SW480 (cell line): ENCODE results near the gene RIN2.
"Not testable (repeated sequence)": the region's sequence is repeated elsewhere in the genome, so short reads cannot be mapped to it uniquely, and the experiment has no call there.

Experiments
- DNase-seq: peaks from one replicate; pipeline ENCODE4 v3.0.0-alpha.2; 2016; ENCODE audit warnings: low spot score

Gene RIN2

GRCh38 chr20:19739351-19739750, 18.7 kb upstream of the RIN2 start:
- DNase-seq = no peak

- no peak for DNase-seq
These were observed 17.5 kb upstream of the RIN2 start for GRCh38 chr20:19740512-19740911.

GRCh38 chr20:19741924-19742323, 16.1 kb upstream of the RIN2 start:
- DNase-seq = no peak

DNA sequence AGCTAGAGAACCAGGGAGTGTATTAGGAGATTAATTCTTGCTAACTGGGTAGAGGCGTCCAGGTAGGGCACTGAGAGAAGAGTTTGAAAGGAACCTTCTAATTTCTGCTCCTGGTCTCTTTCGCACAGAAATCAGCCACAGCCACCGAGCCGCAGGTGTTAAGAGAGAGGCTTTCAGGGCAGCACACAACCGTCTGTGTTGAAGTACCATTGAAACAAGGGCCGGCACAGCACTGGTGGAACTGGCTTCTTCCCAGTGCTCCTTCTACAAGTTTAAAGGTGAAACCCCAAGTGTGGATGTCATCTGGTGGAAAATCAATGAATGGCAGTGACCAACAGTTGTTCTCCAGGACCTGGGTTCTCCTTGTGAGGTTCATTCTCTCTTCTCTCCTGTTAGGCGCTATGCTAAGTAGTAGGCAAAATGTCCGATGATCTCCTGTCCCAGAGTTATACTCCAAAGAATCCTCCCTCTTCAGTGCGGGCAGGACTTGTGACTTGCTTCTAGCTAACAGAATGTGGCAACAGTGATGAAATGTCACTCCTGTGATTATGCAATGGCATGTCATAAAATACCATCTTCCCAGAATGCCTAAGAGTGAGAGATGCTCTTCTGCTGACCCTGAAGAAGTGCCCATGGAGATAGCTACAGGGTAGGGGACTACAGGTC, 15.0 kb upstream of the RIN2 start:
- no peak for DNase-seq

- DNase-seq = no peak
These were observed 14.4 kb upstream of the RIN2 start for GRCh38 chr20:19743640-19743995.

- DNase-seq = no peak
These were observed 13.0 kb upstream of the RIN2 start for GRCh38 chr20:19745106-19745505.

DNA sequence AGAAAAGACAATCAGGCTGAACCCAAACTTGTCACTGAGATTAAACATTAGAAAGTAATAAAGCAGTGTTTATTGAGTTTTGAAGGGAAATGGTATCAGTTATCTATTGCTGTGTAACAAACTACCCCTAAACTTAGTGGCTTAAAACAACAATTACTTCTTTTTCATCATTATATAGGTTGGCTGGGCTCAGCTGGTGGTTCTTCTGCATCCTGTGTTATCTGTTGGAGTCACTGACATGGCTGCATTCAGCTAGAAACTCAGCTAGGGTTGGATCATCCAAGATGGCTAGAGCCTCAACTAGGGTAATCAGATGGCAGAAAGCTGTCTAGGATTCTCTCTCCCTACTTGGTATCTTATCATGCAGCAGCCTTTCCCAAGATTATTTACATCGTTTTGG, 12.5 kb upstream of the RIN2 start:
- no peak for DNase-seq

GRCh38 chr20:19746396-19746795, 11.7 kb upstream of the RIN2 start:
- DNase-seq = no peak

GRCh38 chr20:19747903-19748302, 10.2 kb upstream of the RIN2 start:
- DNase-seq = no peak

DNA sequence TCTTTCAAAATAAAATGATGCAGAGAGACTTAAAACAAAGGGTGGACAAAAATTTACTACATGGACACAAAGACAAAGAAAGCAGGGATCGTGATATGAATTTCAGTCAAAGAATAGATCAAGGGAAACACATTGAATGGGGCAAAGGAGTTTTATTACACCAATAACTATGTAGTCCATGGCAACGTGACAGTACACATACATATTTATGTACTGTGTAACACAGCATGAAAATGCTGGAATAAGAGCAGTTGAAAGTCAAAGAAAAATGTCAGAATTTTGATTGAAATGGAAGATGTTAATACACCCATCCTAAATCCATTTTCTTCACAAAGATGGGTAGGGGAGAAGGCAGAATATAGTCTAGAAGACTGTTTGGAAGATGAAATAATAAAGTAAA, 9.4 kb upstream of the RIN2 start:
- no peak for DNase-seq

- DNase-seq = no peak
These were observed 8.4 kb upstream of the RIN2 start for GRCh38 chr20:19749618-19750071.

DNA sequence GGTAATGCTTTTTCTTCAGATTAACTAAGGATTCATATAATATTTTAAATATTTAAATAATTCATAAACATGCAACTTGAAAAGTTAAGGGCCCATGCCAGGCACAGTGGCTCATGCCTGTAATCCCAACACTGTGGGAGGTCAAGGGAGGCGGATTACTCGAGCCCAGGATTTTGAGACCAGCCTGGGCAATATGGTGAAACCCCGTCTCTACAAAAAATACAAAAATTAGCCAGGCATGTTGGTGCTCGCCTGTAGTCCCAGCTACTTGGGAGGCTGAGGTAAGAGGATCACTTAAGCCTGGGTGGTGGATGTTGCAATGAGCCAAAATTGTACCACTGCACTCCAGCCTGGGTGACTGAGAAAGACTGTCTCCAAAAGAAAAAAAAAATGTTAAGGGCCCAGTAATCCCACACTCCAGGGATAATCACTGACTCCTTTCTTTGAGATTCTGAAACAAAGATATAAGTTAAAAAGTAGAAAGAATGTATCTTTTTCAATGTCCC, 7.9 kb upstream of the RIN2 start:
- no peak for DNase-seq

DNA sequence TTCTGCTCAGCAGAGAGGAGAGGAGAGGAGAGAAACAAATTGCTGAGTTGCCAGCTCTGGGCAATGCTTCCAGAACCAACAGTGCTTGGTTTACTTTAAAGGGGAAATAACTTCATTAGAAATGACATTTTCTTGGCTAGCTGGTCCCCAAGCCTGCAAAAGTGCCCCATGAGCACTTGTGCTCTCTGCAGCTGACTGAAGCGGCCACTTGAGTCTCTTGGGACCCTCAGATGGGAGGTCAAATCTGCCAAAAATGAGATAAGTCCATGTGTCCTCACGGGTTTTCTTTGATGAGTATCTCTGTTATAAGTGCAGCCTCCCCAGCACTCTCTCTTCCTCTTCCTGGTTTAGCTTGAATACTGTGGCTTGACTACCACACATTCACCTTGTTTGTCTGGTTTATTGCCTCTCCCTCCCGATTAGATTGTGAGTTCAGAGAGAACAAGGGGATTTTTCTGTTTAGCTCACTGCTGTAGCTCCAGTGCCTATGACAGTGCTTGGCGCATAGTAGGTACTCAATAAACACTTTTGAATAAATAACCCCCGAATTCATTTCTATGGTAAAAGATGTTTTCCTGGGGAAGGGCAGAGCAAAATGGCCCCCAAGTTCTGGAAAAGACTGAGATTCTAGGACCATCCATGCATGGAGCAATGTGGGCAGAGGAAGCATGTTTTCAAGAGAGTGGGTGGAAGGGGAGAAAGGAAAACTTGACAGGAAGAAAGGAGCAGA, 7.0 kb upstream of the RIN2 start:
- no peak for DNase-seq

GRCh38 chr20:19754201-19754600, 3.9 kb upstream of the RIN2 start:
- not testable (repeated sequence) for DNase-seq

DNA sequence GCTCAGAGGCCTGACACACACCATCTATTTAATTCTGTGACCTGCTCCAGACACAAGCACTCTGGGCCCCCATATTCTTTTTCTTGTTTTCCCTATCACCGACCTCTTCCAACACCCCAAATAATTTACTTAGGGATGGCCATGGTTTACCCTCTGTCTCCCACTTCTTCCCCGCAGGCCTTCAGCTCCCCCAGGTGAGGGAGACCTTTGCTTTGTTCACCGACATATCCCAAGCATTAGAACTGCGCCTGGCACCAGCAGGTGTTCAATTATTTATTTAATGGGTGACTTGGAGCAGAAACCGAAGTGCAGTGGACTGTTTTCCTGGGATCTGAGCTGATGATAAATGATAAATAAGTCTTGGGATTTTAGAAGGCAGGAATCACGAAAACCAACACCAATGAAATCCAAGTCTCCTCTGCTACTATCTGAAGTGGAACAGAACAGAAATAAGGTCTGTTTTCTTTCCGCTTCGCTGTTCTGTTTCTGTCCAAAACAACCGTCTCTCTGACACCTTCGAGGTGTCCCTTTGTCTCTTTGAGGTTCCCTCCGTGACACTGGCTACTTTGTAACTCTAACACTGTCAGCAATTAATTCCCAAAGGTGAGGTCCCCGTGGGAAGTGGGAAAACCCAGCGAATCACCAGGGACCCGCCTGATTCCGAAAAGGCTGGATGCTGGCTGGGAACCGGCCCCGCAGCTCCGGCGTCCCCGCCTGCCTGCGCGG, 1.1 kb upstream of the RIN2 start:
- DNase-seq = no peak

- DNase-seq = peak; percentile 75
These were observed 448 bp upstream of the RIN2 start for GRCh38 chr20:19757487-19758132.

- DNase-seq = no peak
These were observed 658 bp downstream of the RIN2 start for GRCh38 chr20:19758501-19759331.

DNA sequence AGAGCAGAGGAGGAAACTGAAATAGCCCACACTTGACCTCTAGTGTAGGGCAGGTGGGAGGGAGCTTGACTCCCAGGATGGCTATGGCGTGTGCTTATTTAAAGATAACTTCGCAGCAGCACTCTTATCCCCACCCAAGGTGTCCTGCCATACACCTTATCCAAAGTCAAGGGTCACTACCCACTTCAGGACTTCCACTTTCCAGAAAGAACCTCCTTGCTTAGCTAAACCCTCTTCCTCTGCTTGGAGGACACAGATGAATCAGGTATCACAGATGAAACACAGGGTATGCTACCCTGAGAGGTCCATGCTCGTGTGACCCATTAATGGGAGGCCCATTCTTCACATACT, 2.3 kb downstream of the RIN2 start:
- DNase-seq = no peak

- DNase-seq = no peak
These were observed 3.3 kb downstream of the RIN2 start for GRCh38 chr20:19761326-19761725.

- DNase-seq = no peak
These were observed 3.8 kb downstream of the RIN2 start for GRCh38 chr20:19761841-19762240.

- no peak for DNase-seq
These were observed 6.1 kb downstream of the RIN2 start for GRCh38 chr20:19764207-19764606.

DNA sequence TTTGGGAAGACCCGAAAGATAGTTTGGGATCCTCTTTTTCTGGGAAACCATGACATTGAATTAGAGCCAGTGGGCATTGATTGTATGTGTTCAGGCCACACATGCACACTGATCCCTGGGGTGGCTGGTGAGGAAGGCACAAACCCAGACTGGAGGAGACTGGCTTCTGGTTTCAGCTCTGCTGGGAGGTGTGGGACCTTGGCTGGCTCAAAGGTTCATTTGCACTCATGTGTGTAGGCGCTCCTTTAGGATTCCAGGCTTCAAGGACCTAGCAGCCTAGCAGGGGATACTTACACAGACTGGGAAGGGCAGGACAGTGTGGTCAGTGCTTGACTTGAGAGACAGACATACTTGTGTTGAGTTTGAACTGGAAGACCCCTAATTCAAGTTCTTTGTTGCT, 7.2 kb downstream of the RIN2 start:
- DNase-seq = no peak
